HG03432 (cell line): ENCODE results near the gene MAP3K5.
"Not testable (repeated sequence)": the region's sequence is repeated elsewhere in the genome, so short reads cannot be mapped to it uniquely, and the experiment has no call there.

Source experiments
- ATAC-seq: cut with Tn5 transposase; IDR thresholded peaks from one replicate; pipeline ENCODE4 v1.9.1; 2021; ENCODE audit warnings: mild to moderate bottlenecking, moderate library complexity; ENCODE audit not compliant: unreplicated experiment

Gene MAP3K5

GRCh38 chr6:136612666-136613389 is 179.4 kb downstream of the MAP3K5 start:
- ATAC-seq = no peak

DNA sequence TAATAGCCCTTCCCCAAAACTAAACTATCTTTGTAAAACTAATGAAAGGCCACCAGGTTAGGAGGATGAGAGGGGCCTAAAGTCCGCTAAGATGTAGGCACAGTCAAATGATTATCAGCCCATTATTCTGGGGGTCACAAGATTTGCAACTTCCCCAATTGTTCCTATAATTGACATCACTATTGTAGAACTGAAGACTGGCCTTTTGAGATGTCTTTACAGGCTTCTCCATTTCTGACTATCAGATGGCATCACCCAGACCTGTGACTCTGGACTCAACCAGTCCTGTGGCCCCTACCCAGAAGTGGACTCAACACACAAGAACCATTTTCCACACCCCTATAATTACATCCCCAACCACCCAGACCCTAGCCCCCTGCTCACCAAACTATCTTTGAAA is 180.5 kb downstream of the MAP3K5 start:
- ATAC-seq = no peak

GRCh38 chr6:136611133-136611532 is 181.1 kb downstream of the MAP3K5 start:
- ATAC-seq = no peak

GRCh38 chr6:136609873-136610706 is 182.2 kb downstream of the MAP3K5 start:
- no peak for ATAC-seq

DNA sequence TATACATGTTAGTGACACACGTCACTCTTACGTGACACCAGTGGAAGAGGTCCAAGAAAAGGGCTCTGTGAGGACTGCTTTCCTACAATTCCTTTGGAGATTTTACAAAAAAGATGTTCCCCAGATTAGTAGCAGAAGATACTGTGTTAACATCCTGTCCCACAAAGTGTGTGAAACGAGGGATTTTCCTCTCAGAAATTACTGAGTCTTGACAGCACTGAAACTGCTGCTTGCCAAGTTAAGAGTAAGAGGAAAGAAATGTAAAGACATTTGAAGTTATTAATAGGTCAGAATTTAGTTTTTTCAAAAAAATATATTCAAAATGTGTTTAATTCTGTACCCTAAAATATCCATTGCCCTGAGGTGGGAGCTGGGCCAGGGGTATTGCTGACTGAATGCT is 183.3 kb downstream of the MAP3K5 start:
- ATAC-seq = no peak

GRCh38 chr6:136607932-136608772 is 184.1 kb downstream of the MAP3K5 start:
- ATAC-seq = peak; percentile 94

DNA sequence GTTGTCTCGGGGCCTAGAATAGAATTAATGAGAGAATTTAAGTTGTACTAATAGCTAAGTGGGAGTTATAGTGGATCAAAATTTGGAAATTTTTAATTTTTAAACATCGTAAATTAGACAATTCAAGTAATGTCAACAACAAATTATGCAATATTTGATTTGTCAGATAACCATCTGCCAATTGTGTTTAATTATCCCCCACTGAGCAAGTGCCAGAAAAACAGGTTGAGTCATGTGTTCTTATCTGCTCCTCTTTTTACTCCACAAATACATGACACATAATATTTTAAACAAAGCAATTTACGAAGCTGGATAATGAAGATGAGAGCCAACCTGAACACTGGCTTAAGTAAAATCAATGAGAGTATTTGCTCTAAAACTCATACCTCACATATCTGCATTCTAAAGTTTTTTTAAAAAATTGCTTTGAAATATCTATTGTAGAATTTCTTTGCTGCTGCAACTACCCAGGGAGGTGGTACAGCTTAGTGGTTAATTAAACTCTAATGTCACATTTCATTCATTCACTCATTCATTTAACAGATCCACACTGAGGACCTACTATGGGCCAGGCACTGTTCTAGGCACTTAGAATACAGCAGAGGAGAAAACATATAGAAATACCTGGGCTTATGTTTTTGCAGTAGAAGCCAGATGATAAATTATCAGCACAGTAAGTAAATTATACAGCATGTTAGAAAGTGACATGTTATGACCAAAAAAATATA is 184.9 kb downstream of the MAP3K5 start:
- ATAC-seq = no peak

DNA sequence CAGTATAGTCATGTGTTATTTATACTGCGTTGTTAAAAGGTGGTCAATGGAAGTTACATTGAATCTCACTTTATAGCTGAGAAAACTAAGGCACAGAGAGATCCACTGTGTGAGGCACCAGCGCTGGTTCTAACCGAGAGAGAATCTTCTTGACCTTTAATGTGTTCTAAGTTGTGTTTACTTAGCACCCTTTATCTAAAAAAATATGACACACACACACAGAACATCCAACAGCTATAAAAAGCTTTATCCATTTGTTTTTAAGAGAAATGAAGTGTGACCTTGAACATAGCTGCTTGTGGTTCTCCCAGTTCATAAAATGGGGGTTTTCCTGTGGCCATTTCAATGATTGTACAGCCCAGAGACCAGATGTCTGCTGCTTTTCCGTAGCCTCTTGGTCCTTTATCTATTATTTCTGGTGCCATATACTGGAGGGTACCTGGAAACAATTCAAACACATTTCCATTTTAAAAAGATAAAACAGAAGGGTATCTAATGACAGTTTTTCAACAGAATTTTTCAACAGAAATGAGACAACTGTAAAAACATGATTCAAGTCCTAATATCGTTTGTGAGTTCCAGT is 187.3 kb downstream of the MAP3K5 start:
- no peak for ATAC-seq

GRCh38 chr6:136604328-136604825 is 187.9 kb downstream of the MAP3K5 start:
- ATAC-seq = no peak

- no peak for ATAC-seq
Observed at GRCh38 chr6:136600818-136601217, 191.5 kb downstream of the MAP3K5 start.

DNA sequence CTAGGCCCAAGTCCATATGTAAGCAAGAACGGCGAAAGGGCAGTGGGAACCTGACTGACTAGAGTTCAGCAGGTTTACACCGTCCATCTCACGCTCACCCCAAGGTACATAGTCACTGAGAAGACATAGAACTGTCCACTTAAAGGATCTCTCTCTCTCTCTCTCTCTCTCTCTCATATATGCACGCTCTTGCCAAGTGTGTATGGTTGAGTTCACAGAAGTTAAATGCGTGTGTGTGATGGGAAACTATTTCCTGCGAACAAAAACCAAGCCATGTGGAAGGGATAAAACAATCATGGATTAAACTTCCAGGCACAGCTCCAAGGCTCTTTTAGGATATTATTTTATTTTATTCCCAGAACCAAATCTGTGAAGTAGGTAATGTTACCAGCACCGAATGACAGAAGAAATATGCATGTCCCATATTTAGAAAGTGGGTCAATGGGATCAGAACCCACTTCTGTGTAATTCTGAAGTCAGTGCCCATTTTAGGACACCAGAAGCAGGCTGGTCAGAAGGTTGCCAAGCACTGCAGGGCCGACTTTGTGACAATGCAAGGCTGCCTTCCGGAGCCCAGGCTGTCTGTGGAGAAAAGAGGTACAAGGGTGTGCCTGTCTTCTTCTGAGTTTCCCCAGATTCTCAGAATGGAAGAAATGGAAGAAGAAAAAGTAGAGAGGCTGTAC is 192.8 kb downstream of the MAP3K5 start:
- ATAC-seq = no peak

DNA sequence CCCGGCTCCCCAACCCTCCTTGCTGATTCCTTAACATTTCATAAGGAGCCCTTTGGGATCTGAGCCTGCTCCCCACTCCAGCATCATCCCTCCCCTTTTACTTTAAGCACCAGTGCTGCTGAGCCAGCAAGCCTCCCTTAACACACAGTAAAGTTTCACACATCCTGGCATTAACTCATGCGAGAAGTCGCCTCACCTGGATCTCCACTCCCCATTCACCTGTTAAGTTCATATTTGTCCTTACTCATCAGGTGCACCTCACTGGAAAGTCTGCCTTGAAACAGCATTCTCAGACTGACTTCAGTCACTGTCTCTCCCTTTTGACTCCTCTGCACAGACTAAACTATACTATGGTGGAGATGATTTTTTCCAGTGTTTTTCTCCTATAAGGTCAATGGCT is 194.2 kb downstream of the MAP3K5 start:
- ATAC-seq = no peak

GRCh38 chr6:136594671-136595070 is 197.6 kb downstream of the MAP3K5 start:
- ATAC-seq = no peak

- ATAC-seq = peak; percentile 97
Observed at GRCh38 chr6:136593748-136594490, 198.4 kb downstream of the MAP3K5 start.

DNA sequence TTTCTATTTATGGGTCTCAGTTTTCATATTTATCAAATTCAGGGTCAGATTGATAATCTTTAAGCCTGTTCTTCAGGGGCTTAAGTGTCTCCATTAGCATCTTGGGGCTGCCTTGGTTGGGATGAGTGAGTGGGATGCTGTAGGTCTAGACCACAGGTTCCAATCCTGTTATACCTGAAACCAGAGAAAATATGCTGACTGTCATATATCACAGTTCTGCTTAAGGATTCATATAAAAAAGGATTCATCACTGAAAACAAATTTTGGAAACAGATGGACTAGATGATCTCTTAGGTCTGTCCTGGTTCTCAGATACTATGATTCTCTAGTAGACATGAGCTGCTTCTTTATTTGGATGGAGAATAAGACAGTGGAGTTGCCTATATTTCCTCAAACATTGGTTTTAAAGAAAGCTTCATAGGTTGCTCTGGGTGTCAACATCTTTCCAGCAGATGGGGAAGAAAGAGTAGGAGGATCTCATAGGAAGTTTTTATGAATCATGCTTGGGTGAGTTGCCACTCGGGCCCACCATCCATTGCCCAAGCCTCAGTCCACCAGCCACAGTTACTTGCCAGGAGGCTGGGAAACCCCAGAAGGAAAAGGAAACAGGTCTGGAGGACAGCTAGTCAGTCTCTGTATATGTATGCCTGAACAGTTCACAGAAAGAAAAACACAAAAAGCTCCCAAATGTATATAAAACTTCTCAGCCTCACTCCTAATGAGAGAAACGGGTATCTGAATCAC is 199.2 kb downstream of the MAP3K5 start:
- ATAC-seq = no peak

- ATAC-seq = no peak
Observed at GRCh38 chr6:136591617-136592016, 200.7 kb downstream of the MAP3K5 start.

DNA sequence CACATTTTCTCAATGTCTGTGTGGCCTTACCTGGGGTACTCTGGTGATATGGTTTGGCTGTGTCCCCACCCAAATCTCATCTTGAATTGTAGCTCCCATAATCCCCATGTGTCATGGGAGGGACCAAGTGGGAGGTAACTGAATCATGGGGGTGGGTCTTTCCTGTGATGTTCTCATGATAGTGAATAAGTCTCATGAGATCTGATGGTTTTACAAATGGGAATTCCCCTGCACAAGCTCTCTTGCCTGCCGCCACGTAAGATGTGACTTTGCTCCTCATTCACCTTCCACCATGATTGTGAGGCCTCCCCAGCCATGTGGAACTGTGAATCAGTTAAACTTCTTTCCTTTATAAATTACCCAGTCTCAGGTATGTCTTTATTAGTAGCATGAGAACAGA is 201.4 kb downstream of the MAP3K5 start:
- ATAC-seq = not testable (repeated sequence)

DNA sequence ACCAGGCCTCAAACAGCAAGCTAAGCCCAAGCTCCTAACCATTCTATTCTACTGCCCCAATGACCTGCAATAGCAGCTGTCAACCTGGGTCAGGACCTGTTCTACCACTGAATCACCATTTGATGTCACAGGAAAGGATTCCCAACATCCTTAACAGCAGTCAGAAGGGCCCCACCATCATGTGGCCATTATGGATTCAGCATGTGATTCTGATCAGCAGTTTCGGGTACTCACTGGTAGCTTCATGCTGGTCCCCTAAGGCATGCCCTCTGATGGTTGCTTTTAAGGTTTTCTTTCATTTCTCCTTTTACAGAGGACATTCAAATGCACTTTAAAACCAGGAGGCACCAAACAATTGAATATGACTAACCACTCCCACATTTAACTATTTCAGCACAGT is 204.8 kb downstream of the MAP3K5 start:
- no peak for ATAC-seq
